Caco-2 (cell line): ENCODE data around the gene ZBTB1. TPM values are rescaled to one million over a fixed set of nuclear protein-coding genes. Genes with fewer than 3 reads are reported as not detected.

Experiments
- BruUV-seq: library from RNA; stranded (reverse); fragments of 400-500 nt; replicated peaks from 2 replicates; lab custom pipeline; 2021; lab: Mats Ljungman, UMichigan
- CTCF ChIA-PET: fragments of 300-600 bp; sonication (Branson Sonifier 250); formaldehyde crosslinking; loops from one replicate; lab custom pipeline; 2022; ENCODE audit warnings: antibody characterized with exemption; lab: Charles Lee
- POLR2A ChIA-PET: fragments of 300-600 bp; sonication (Branson Sonifier 250); formaldehyde crosslinking; loops from one replicate; lab custom pipeline; 2022; ENCODE audit warnings: antibody characterized with exemption; lab: Charles Lee
- DNase-seq, 2 experiments: peaks; one replicate each; pipeline versions ENCODE4 v3.0.0 to v3.0.0-alpha.2; 2020 to 2022
- H3K27me3 ChIP-seq: replicated peaks from 2 replicates; pipeline ENCODE4 v1.6.0; 2011; ENCODE audit warnings: low read length; ENCODE audit not compliant: control insufficient read depth, insufficient read depth
- H3K36me3 ChIP-seq: 2 replicates; pipeline ENCODE4 v1.5.1; 2011; ENCODE audit warnings: low read length; ENCODE audit not compliant: control insufficient read depth, insufficient read depth
- H3K4me1 ChIP-seq: fragments of 250-450 bp; sonication (Bioruptor Pico); 2 replicates; pipeline ENCODE4 v1.5.1; 2020; ENCODE audit warnings: mild to moderate bottlenecking
- H3K4me3 ChIP-seq: 2 replicates; pipeline ENCODE4 v1.5.1; 2011; ENCODE audit warnings: low read depth, mild to moderate bottlenecking, control low read depth, low read length
- H3K9me3 ChIP-seq: fragments of 250-450 bp; sonication (Bioruptor Pico); 2 replicates; pipeline ENCODE4 v1.5.1; 2020; ENCODE audit warnings: mild to moderate bottlenecking, moderate library complexity
- H3K27ac Mint-ChIP-seq: one replicate; pipeline ENCODE4 v1.8.0; 2022; ENCODE audit warnings: mixed read lengths; ENCODE audit not compliant: unreplicated experiment
- H3K27me3 Mint-ChIP-seq: one replicate; pipeline ENCODE4 v1.8.0; 2022; ENCODE audit warnings: mixed read lengths; ENCODE audit not compliant: insufficient read depth, unreplicated experiment
- H3K36me3 Mint-ChIP-seq: one replicate; pipeline ENCODE4 v1.8.0; 2022; ENCODE audit warnings: mild to moderate bottlenecking, mixed read lengths; ENCODE audit not compliant: insufficient read depth, unreplicated experiment
- H3K4me1 Mint-ChIP-seq: one replicate; pipeline ENCODE4 v1.8.0; 2022; ENCODE audit warnings: low read depth, mixed read lengths; ENCODE audit not compliant: unreplicated experiment
- H3K4me3 Mint-ChIP-seq: one replicate; pipeline ENCODE4 v1.8.0; 2022; ENCODE audit warnings: mild to moderate bottlenecking, moderate library complexity, mixed read lengths; ENCODE audit not compliant: unreplicated experiment
- H3K9me3 Mint-ChIP-seq: one replicate; pipeline ENCODE4 v1.8.0; 2022; ENCODE audit warnings: mixed read lengths; ENCODE audit not compliant: unreplicated experiment
- CTCF ChIP-seq, 2 experiments: fragments of 200-600 bp in 1 of 2; IDR thresholded peaks; 1 replicate in 1 of 2; 2 replicates in 1 of 2; pipeline versions ENCODE4 v1.5.1 to v1.8.0; 2011 to 2022; ENCODE audit warnings: antibody characterized with exemption in 1 of 2, control low read depth in 1 of 2, inconsistent platforms in 1 of 2, low read depth in 1 of 2, low read length in 1 of 2, mild to moderate bottlenecking in 1 of 2, moderate library complexity in 1 of 2; ENCODE audit not compliant: insufficient read depth in 1 of 2, severe bottlenecking in 1 of 2, unreplicated experiment in 1 of 2
- intact Hi-C: fragments of 100-400 bp; cut with micrococcal nuclease; formaldehyde crosslinking; loops from one replicate; pipeline ENCODE4 v1.10.0; 2022; ENCODE audit not compliant: unreplicated experiment
- total RNA-seq: library from RNA; stranded (reverse); gene quantifications from 2 replicates; pipeline ENCODE4 v1.2.3, GENCODE V29; 2022

The ZBTB1 gene
- total RNA-seq, 1 experiment from 2014 or later, result 34.3 TPM

- peaks cover 33% of the 10 kb centered on the region for H3K4me1 ChIP-seq
- Mint-ChIP-seq H3K36me3 (peaks cover 39% of the 10 kb centered on the region), H3K4me3 (peak overlapping the region; percentile 78), H3K9me3 (no peaks in the 10 kb centered on the region), H3K27me3 (no peaks in the 10 kb centered on the region), H3K4me1 (peaks cover 19% of the 10 kb centered on the region), H3K27ac (peak overlapping the region; percentile 81)
- no peaks in the 10 kb centered on the region for H3K27me3 ChIP-seq
- TF ChIP-seq CTCF (IDR thresholded peaks at IDR 0.05; ENCODE audit: insufficient read depth in 1 of 2, low read depth in 1 of 2, low read length in 1 of 2, severe bottlenecking in 1 of 2, unreplicated experiment in 1 of 2), result no peak
- DNase-seq, result peak; percentile 88 to 90
- POLR2A ChIA-PET, result interaction anchor here (0.6 to 1.7 kb wide), 9 partner anchors 98 to 863 kb away, joined by 3 to 14 read pairs (median 4); partner anchors contain the start of genes MTHFD1, PLEKHG3 and WDR89
- no peaks in the 10 kb centered on the region for H3K36me3 ChIP-seq
- intact Hi-C loops, result loop anchor here (1.0 to 10.0 kb wide), 4 partner anchors 118 to 390 kb away; partner anchors contain the start of genes MTHFD1 and PLEKHG3
- CTCF ChIA-PET, result interaction anchor here (0.6 to 0.8 kb wide), 3 partner anchors 78 to 406 kb away, joined by 3 to 4 read pairs (median 3); no protein-coding TSS in a partner anchor
- H3K4me3 ChIP-seq, result peak overlapping the region; percentile 97
- H3K9me3 ChIP-seq, result no peaks in the 10 kb centered on the region
- TSS peak; percentile 42 for BruUV-seq
Measured at GRCh38 chr14:64504897-64505794, 576 bp downstream of the ZBTB1 start.

GRCh38 chr14:64506721-64507120, 2.2 kb downstream of the ZBTB1 start:
- no peak for DNase-seq
- Mint-ChIP-seq H3K9me3 (no peaks in the 10 kb centered on the region), H3K27ac (no peak overlapping the region), H3K27me3 (no peaks in the 10 kb centered on the region), H3K4me1 (peaks cover 28% of the 10 kb centered on the region), H3K4me3 (peak overlapping the region; percentile 24), H3K36me3 (peaks cover 39% of the 10 kb centered on the region)
- no TSS peak for BruUV-seq
- TF ChIP-seq CTCF (IDR thresholded peaks at IDR 0.05; ENCODE audit: insufficient read depth in 1 of 2, low read depth in 1 of 2, low read length in 1 of 2, severe bottlenecking in 1 of 2, unreplicated experiment in 1 of 2), result no peak
- ChIA-PET CTCF (no interaction called here), POLR2A (no interaction called here)
- no peaks in the 10 kb centered on the region for H3K36me3 ChIP-seq
- intact Hi-C loops, result loop anchor here (10.0 kb wide), 2 partner anchors 248 to 388 kb away; no protein-coding TSS in a partner anchor
- peaks cover 30% of the 10 kb centered on the region for H3K4me1 ChIP-seq
- H3K4me3 ChIP-seq, result no peak overlapping the region
- no peaks in the 10 kb centered on the region for H3K9me3 ChIP-seq
- H3K27me3 ChIP-seq, result no peaks in the 10 kb centered on the region

- Histone ChIP-seq H3K27me3 (no peaks in the 10 kb centered on the region), H3K36me3 (no peaks in the 10 kb centered on the region), H3K4me3 (no peak overlapping the region), H3K9me3 (no peaks in the 10 kb centered on the region), H3K4me1 (peaks cover 22% of the 10 kb centered on the region)
- H3K4me3 Mint-ChIP-seq, result no peak overlapping the region
- H3K4me1 Mint-ChIP-seq, result peaks cover 28% of the 10 kb centered on the region
- CTCF ChIA-PET, result no interaction called here
- no peak for DNase-seq
- H3K27me3 Mint-ChIP-seq, result no peaks in the 10 kb centered on the region
- H3K36me3 Mint-ChIP-seq, result peaks cover 39% of the 10 kb centered on the region
- TF ChIP-seq CTCF (IDR thresholded peaks at IDR 0.05; ENCODE audit: insufficient read depth in 1 of 2, low read depth in 1 of 2, low read length in 1 of 2, severe bottlenecking in 1 of 2, unreplicated experiment in 1 of 2), result no peak
- no peaks in the 10 kb centered on the region for H3K9me3 Mint-ChIP-seq
- no TSS peak for BruUV-seq
- POLR2A ChIA-PET, result interaction anchor here (0.6 kb wide), 1 partner anchor 370 kb away, joined by 3 read pairs; no protein-coding TSS in a partner anchor
- intact Hi-C loops, result loop anchor here (10.0 kb wide), 2 partner anchors 247 to 387 kb away; no protein-coding TSS in a partner anchor
- no peak overlapping the region for H3K27ac Mint-ChIP-seq
Measured at GRCh38 chr14:64507376-64508156, 3.0 kb downstream of the ZBTB1 start.
